A673 (cell line): Measurements from ENCODE around the gene MOB2. TPM values are rescaled to one million over a fixed set of nuclear protein-coding genes. Genes with fewer than 3 reads are reported as not detected.

Source experiments
- BruUV-seq: library from RNA; stranded (reverse); fragments of 400-500 nt; replicated peaks from 2 replicates; lab custom pipeline; 2021; lab: Mats Ljungman, UMichigan
- CTCF ChIA-PET: fragments of 300-600 bp; sonication (Branson Sonifier 250); formaldehyde crosslinking; loops from one replicate; lab custom pipeline; 2022; ENCODE audit warnings: antibody characterized with exemption; lab: Charles Lee
- POLR2A ChIA-PET: fragments of 300-600 bp; sonication (Branson Sonifier 250); formaldehyde crosslinking; loops from one replicate; lab custom pipeline; 2022; ENCODE audit warnings: antibody characterized with exemption; ENCODE audit not compliant: low non-redundant PET; lab: Charles Lee
- DNase-seq: peaks from one replicate; pipeline ENCODE4 v3.0.0-alpha.2; 2015; ENCODE audit warnings: low spot score
- H3K27ac ChIP-seq: fragments of 200-600 bp; sonication (generic); 2 replicates; pipeline ENCODE4 v1.5.1; 2016; ENCODE audit warnings: mixed run types, low read depth, mild to moderate bottlenecking, mixed read lengths, antibody characterized with exemption, low read length; ENCODE audit not compliant: poor library complexity, severe bottlenecking
- H3K27me3 ChIP-seq: fragments of 200-600 bp; sonication (generic); replicated peaks from 2 replicates; pipeline ENCODE4 v1.6.1; 2017; ENCODE audit warnings: mixed run types, low read depth, mild to moderate bottlenecking, mixed read lengths, antibody characterized with exemption, low read length; ENCODE audit not compliant: insufficient read depth, poor library complexity
- H3K36me3 ChIP-seq: fragments of 200-600 bp; sonication (generic); 2 replicates; pipeline ENCODE4 v1.6.1; 2016; ENCODE audit warnings: mixed run types, mild to moderate bottlenecking, mixed read lengths, antibody characterized with exemption, low read length; ENCODE audit not compliant: insufficient read depth, poor library complexity, severe bottlenecking
- H3K4me1 ChIP-seq: fragments of 200-600 bp; sonication (generic); 2 replicates; pipeline ENCODE4 v1.6.1; 2017; ENCODE audit warnings: mixed run types, mild to moderate bottlenecking, mixed read lengths, antibody characterized with exemption, low read length; ENCODE audit not compliant: insufficient read depth, poor library complexity, severe bottlenecking
- H3K4me3 ChIP-seq: fragments of 200-600 bp; sonication (generic); 2 replicates; pipeline ENCODE4 v1.5.1; 2016; ENCODE audit warnings: low read depth, mixed run types, mild to moderate bottlenecking, mixed read lengths, low read length; ENCODE audit not compliant: poor library complexity, severe bottlenecking
- H3K9me3 ChIP-seq: fragments of 200-600 bp; sonication (generic); 2 replicates; pipeline ENCODE4 v1.6.1; 2016; ENCODE audit warnings: mixed run types, low read depth, mild to moderate bottlenecking, mixed read lengths, antibody characterized with exemption, low read length; ENCODE audit not compliant: poor library complexity, severe bottlenecking
- EZH2 ChIP-seq: fragments of 200-600 bp; sonication (generic); IDR thresholded peaks from 2 replicates; pipeline ENCODE4 v1.6.1; 2017; ENCODE audit warnings: borderline replicate concordance, low read depth, mild to moderate bottlenecking, mixed read lengths, antibody characterized with exemption, low read length; ENCODE audit not compliant: poor library complexity, severe bottlenecking
- intact Hi-C: fragments of 100-400 bp; cut with micrococcal nuclease; formaldehyde crosslinking; loops from one replicate; pipeline ENCODE4 v1.10.0; 2022; ENCODE audit not compliant: unreplicated experiment
- total RNA-seq: library from RNA; stranded (reverse); gene quantifications from 2 replicates; pipeline ENCODE4 v1.2.3, GENCODE V29; 2021
- TF ChIP-seq, protein P1 (sequence below): fragments of 300-800, 200-600 bp; sonication (generic); conservative IDR thresholded peaks from 2 replicates; pipeline ENCODE4 v1.5.1; 2017; ENCODE audit warnings: low read depth, mild to moderate bottlenecking, antibody characterized with exemption, low read length, moderate library complexity, mixed read lengths

MOB2 gene
- total RNA-seq, 1 experiment from 2014 or later, result 14.7 TPM

DNA sequence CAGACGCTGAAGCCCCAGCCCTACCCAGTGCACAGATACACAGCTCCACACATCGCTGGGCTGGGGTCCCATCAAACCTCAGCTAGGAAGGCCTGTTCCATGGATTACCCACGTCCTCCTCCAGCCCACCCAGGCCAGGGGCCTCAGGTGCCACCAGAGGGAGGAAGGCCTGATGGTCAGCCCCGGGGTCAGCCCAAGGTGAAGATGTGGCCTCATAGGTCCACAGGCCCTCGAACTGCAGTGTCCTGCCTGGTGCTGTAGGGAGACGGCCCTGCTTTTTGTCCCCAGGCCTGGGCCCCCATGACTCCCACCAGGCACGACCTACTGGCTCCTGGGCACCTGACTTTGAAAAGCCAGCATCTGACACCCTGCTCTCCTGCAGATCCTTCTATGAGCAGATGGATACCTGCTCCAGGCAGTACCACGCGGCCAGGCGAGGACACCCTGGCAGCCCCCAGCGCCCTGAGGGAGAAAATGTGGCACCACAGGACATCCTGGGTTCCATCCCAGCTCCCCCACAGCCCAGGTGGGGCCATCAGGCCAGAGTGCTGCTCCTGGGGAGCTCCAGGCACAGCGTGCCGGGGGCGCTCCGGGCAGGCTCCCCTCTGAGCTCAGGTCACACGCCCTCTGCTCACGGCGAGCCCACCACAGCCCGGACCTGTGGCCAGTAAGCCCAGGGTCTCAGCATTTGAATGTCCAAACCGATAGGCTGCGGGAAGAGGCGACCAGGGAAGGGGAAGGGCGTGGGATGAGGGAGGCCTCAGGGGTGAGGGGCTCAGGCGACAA, 15.8 kb upstream of the MOB2 start:
- Histone ChIP-seq H3K4me3 (no peak overlapping the region), H3K27ac (no peak overlapping the region), H3K4me1 (peaks cover under 1% of the 10 kb centered on the region), H3K36me3 (no peaks in the 10 kb centered on the region), H3K9me3 (no peaks in the 10 kb centered on the region), H3K27me3 (no peaks in the 10 kb centered on the region)
- intact Hi-C loops, result no loop called here
- BruUV-seq, result no TSS peak
- DNase-seq, result no peak
- CTCF ChIA-PET, result no interaction called here
- TF ChIP-seq EZH2, result no peak
- TF ChIP-seq, protein P1, sequence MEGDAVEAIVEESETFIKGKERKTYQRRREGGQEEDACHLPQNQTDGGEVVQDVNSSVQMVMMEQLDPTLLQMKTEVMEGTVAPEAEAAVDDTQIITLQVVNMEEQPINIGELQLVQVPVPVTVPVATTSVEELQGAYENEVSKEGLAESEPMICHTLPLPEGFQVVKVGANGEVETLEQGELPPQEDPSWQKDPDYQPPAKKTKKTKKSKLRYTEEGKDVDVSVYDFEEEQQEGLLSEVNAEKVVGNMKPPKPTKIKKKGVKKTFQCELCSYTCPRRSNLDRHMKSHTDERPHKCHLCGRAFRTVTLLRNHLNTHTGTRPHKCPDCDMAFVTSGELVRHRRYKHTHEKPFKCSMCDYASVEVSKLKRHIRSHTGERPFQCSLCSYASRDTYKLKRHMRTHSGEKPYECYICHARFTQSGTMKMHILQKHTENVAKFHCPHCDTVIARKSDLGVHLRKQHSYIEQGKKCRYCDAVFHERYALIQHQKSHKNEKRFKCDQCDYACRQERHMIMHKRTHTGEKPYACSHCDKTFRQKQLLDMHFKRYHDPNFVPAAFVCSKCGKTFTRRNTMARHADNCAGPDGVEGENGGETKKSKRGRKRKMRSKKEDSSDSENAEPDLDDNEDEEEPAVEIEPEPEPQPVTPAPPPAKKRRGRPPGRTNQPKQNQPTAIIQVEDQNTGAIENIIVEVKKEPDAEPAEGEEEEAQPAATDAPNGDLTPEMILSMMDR, result no peak
- POLR2A ChIA-PET, result no interaction called here

DNA sequence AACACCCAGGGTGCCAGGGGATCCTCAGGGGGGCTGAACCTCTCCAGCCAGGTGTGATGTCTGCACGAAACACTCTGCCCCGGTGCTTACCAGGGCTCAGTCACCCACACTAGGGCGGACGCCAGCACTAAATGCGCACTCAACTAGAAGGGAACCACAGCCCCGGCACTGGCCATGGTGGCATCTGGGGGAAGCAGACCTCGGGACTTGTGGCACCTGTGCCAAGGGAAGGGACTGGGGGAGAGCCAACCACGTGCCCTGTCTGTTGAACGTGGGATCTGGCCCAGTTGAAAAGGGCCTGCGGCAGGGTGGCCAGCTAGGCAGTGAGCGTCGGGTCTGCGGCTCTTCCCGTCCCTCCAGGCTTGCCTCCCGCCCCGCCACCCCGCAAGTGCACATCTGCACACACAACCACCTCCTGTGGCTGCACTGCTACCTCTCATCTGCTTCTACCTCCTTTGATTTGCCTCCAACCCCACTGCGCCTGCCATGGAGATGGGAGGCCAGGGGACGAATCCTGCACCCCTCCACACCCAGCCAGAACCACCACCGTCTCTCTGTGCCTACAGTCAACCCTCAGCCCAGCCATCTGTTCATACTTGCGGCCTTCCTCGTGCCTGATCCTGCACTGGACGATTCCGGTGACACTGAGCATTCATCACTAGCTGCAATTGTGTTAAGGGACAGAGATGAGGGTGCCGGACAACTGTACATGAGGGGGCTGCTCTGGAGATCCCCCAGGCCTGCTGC, 15.0 kb upstream of the MOB2 start:
- BruUV-seq, result no TSS peak
- H3K4me1 ChIP-seq, result no peaks in the 10 kb centered on the region
- DNase-seq, result no peak
- no peaks in the 10 kb centered on the region for H3K27me3 ChIP-seq
- no peak overlapping the region for H3K4me3 ChIP-seq
- intact Hi-C loops, result no loop called here
- POLR2A ChIA-PET, result no interaction called here
- no peaks in the 10 kb centered on the region for H3K36me3 ChIP-seq
- CTCF ChIA-PET, result no interaction called here
- TF ChIP-seq, protein P1, result no peak
- no peak for TF ChIP-seq EZH2
- H3K27ac ChIP-seq, result no peak overlapping the region
- no peaks in the 10 kb centered on the region for H3K9me3 ChIP-seq

DNA sequence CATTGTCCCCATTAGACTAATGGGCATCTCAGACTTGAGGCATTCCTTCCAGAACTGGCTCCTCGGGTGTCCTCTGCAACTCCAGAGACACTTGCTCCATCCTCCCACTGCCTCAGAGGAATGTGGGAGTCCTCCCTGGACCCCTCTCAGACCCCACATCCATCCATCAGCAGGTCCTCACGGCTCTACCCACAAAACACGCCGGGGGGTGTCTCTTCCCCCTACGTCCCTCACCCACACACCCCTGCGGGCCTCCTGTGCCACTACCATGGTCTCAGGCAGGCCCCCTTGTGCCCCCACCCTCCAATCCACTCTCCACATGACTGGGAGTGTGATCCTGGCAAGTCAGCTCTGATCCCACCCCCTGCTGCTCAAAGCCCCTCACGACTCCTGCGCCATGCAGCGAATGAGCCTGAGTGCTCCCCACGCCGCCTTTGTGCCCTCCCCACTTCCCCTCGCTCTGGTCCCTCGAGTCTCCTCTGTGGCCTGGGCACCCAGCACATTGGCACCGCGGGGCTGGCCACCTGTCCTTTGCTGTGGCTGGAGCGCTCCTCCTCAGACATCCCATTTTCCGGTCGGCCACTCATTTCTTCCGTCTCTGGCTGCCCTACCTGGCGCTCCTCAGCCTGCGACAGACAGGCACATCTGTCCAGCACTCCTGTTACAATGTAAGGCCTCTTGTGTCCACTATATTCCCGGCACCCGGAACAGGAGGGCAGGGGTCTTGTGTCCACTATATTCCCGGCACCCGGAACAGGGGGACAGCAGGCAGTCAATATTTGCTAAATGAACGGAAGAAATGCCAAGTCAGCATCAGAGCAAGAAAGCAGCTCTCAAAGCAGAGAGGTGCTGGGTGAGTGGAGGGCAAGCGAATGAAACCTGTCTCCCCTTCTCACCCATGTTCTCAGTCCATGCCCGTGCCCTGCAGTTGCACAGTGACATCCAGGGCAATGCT, 14.2 kb upstream of the MOB2 start:
- H3K36me3 ChIP-seq, result no peaks in the 10 kb centered on the region
- no peak for TF ChIP-seq EZH2
- TF ChIP-seq, protein P1, result no peak
- no TSS peak for BruUV-seq
- CTCF ChIA-PET, result no interaction called here
- H3K27me3 ChIP-seq, result no peaks in the 10 kb centered on the region
- H3K27ac ChIP-seq, result no peak overlapping the region
- no peak overlapping the region for H3K4me3 ChIP-seq
- no peaks in the 10 kb centered on the region for H3K9me3 ChIP-seq
- H3K4me1 ChIP-seq, result no peaks in the 10 kb centered on the region
- POLR2A ChIA-PET, result no interaction called here
- intact Hi-C loops, result no loop called here
- DNase-seq, result no peak
